Measurements from ENCODE around the gene ZNF236. TPM values are rescaled to one million over a fixed set of nuclear protein-coding genes. Genes with fewer than 3 reads are reported as not detected.

ZNF236 gene
- total and polyA plus RNA-seq, 8 donors = 1.8 to 31.7 (median 6.6) TPM

- H3K9me3 ChIP-seq = no peaks in the 10 kb centered on the region
- WGBS, 5 donors = 91 to 96% (median 94%) methylated on average over 7 of the region's 7 CpGs
- DNase-seq = no peak
- H3K27me3 ChIP-seq = no peaks in the 10 kb centered on the region
- intact Hi-C loops (cut with DNase I; ENCODE audit: low total_unique reads) = loop anchor here (10.0 kb wide), 1 partner anchor 51 kb away; no protein-coding TSS in a partner anchor
- H3K4me3 ChIP-seq = no peak overlapping the region
- peaks cover 0 to 26% (median 3%) of the 10 kb centered on the region in 4 donors for H3K4me1 ChIP-seq
- H3K27ac ChIP-seq = no peak overlapping the region
- TF ChIP-seq POLR2A (IDR thresholded peaks at IDR 0.05) (no peak), EP300 (IDR thresholded peaks at IDR 0.05) (no peak), CTCF (IDR thresholded peaks at IDR 0.05) (no peak)
- peaks cover 0 to 7% (median under 1%) of the 10 kb centered on the region in 4 donors for H3K36me3 ChIP-seq
Observed at GRCh38 chr18:77003316-77003715, 181.0 kb downstream of the ZNF236 start.

GRCh38 chr18:77004555-77005380, 182.4 kb downstream of the ZNF236 start:
- TF ChIP-seq POLR2AphosphoS5 (IDR thresholded peaks at IDR 0.05) (no peak), CTCF (IDR thresholded peaks at IDR 0.05) (no peak), EP300 (IDR thresholded peaks at IDR 0.05) (no peak), POLR2A (IDR thresholded peaks at IDR 0.05) (no peak)
- no peak for DNase-seq
- intact Hi-C loops (cut with DNase I; ENCODE audit: low total_unique reads) = loop anchor here (10.0 kb wide), 1 partner anchor 50 kb away; no protein-coding TSS in a partner anchor
- Histone ChIP-seq H3K27ac (peak overlapping the region in 3 of 5 donors; percentile 25 to 60 (median 50)), H3K27me3 (no peaks in the 10 kb centered on the region), H3K9me3 (no peaks in the 10 kb centered on the region), H3K4me1 (peaks cover 0 to 26% (median 3%) of the 10 kb centered on the region in 4 donors), H3K4me3 (no peak overlapping the region), H3K36me3 (peaks cover 0 to 21% (median 14%) of the 10 kb centered on the region in 4 donors)
- WGBS, 5 donors = 65 to 82% (median 81%) methylated on average over 23 to 26 of the region's 26 CpGs

DNA sequence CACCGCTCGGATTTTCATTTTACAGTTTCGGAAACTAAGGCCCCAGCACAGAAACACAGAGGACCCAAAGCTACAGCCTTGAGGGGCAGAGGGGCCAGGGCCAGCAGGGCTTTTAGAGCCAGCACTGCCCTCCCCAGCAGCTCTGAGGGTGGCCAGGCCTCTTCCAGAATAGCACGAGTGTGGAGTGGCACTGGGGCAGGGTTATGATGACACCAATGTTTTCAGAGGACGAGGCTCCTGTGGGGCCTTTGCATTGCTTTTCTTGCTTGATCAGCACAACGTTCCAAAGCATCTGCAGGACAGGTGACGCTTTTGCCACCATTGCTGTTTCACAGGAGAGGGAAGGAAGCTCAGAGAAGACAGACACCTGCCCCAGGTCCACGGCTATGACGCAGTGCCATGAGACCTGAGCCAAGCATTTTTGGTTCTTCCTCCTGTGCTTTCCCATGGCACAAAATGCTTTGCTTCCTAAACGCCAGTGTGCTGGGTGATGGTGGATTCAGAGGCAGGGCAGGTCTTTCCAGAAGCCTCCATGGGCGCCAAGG, 183.4 kb downstream of the ZNF236 start:
- TF ChIP-seq POLR2A (IDR thresholded peaks at IDR 0.05) (no peak), EP300 (IDR thresholded peaks at IDR 0.05) (no peak)
- WGBS, 5 donors = 84 to 92% (median 87%) methylated on average over 10 to 11 of the region's 11 CpGs

DNA sequence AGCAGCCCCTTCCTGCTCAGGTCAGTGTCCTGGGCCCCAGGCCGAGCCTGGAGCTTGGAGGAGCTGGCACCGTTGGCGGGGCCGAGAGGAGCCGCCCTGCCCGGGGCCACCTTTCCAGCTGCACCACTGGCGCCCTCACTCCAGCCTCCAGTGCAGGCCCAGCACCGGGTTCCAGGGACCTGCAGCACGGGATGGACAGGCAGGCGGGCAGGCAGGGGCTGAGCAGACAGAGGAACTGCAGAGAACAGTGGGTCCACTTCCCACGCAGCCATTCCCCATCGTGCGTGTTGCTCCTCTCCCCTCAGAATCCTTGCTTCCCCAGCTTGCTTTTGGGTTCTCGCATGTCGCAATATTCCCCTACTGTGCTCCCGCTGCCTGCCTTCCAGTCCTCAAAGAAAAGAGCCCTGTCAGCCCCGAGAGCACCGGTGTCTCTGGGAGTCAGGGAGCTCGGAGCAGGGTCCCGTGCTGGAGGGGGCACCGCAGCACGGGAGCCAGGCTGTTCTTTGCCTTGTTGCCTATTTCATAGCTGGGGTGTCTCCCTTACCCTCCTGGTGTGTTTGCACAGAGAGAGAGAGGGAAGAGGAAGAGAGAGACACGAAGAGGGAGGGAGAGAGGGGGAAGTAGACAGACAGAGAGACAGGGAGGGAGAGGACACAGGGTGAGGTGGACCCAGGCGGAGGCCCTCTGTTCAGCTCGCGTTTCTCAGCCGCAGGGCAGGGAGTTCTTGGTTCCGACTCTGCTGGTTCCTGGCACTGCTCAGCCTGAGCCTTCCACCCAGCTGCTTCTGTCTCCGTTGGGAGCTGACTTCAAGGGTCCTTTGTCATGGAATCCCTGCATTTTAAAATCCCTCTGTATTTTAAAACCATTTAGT, 184.2 kb downstream of the ZNF236 start:
- no peaks in the 10 kb centered on the region for H3K9me3 ChIP-seq
- H3K36me3 ChIP-seq = peaks cover 0 to 28% (median 20%) of the 10 kb centered on the region in 4 donors
- 78 to 91% (median 85%) methylated on average over 19 to 29 of the region's 29 CpGs for WGBS, 5 donors
- H3K4me3 ChIP-seq = no peak overlapping the region
- H3K27me3 ChIP-seq = no peaks in the 10 kb centered on the region
- peak overlapping the region in 1 of 5 donors; percentile 60 for H3K27ac ChIP-seq
- H3K4me1 ChIP-seq = peaks cover 0 to 15% (median 0%) of the 10 kb centered on the region in 4 donors
- TF ChIP-seq EP300 (IDR thresholded peaks at IDR 0.05) = no peak
- TF ChIP-seq CTCF (IDR thresholded peaks at IDR 0.05) = no peak
- TF ChIP-seq POLR2A (IDR thresholded peaks at IDR 0.05) = no peak
- no peak for TF ChIP-seq POLR2AphosphoS5 (IDR thresholded peaks at IDR 0.05)
- intact Hi-C loops (cut with DNase I; ENCODE audit: low total_unique reads) = loop anchor here (10.0 kb wide), 1 partner anchor 48 kb away; no protein-coding TSS in a partner anchor
- no peak for DNase-seq

More for the DNA sequence above, 183.4 kb downstream of the ZNF236 start:
- intact Hi-C loops (cut with DNase I; ENCODE audit: low total_unique reads) = loop anchor here (10.0 kb wide), 1 partner anchor 49 kb away; no protein-coding TSS in a partner anchor
- no peak for DNase-seq
- Histone ChIP-seq H3K36me3 (peaks cover 0 to 23% (median 17%) of the 10 kb centered on the region in 4 donors), H3K27me3 (no peaks in the 10 kb centered on the region), H3K27ac (peak overlapping the region in 1 of 5 donors; percentile 60), H3K4me1 (peaks cover 0 to 20% (median under 1%) of the 10 kb centered on the region in 4 donors), H3K9me3 (no peaks in the 10 kb centered on the region), H3K4me3 (no peak overlapping the region)

All from stomach (tissue), 9 donors.